HG03108 (cell line): ENCODE results near the gene HS6ST3.

Experiments
- ATAC-seq: cut with Tn5 transposase; IDR thresholded peaks from one replicate; pipeline ENCODE4 v1.9.1; 2021; ENCODE audit warnings: moderate library complexity; ENCODE audit not compliant: unreplicated experiment

Gene HS6ST3

DNA sequence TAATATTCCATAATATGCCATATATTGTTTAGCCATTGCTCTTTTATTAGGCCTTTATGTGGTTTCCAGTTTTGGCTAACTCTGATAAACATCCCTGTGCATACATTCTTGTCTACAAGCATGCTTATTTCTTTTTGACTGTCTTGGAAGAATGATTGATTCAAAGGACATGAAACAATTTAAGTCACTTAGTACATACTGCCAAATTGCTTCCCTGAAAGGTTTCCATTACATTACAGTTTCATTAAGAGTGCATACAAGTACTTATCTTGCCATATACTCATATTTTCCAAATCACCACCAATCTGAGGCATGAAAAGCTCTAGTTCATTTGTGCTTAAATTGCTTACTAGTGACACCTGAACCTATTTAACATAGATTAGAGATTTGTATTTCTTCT, 790.5 kb downstream of the HS6ST3 start:
- ATAC-seq = no peak
